ENCODE data around the gene HECTD2.
"Not testable (repeated sequence)": the region's sequence is repeated elsewhere in the genome, so short reads cannot be mapped to it uniquely, and the experiment has no call there.

The HECTD2 gene

GRCh38 chr10:91409869-91410637 lies at the start of gene HECTD2:
HECTD2 (plus strand) TSS chr10:91410344; CDS start chr10:91410439, 95 bp downstream.
- DNase-seq = peak; percentile 74

- no peak for DNase-seq
Observed at GRCh38 chr10:91360461-91360860, 49.7 kb upstream of the HECTD2 start.

- not testable (repeated sequence) for DNase-seq
Observed at GRCh38 chr10:91365519-91365918, 44.6 kb upstream of the HECTD2 start.

- DNase-seq = no peak
Observed at GRCh38 chr10:91366704-91367103, 43.4 kb upstream of the HECTD2 start.

- DNase-seq = no peak
Observed at GRCh38 chr10:91367127-91367531, 43.0 kb upstream of the HECTD2 start.

- DNase-seq = no peak
Observed at GRCh38 chr10:91367558-91367957, 42.6 kb upstream of the HECTD2 start.

- not testable (repeated sequence) for DNase-seq
Observed at GRCh38 chr10:91369978-91370589, 40.1 kb upstream of the HECTD2 start.

- DNase-seq = no peak
Observed at GRCh38 chr10:91374052-91374451, 36.1 kb upstream of the HECTD2 start.

- no peak for DNase-seq
Observed at GRCh38 chr10:91378061-91378460, 32.1 kb upstream of the HECTD2 start.

- no peak for DNase-seq
Observed at GRCh38 chr10:91380873-91381256, 29.3 kb upstream of the HECTD2 start.

- no peak for DNase-seq
Observed at GRCh38 chr10:91381257-91381891, 28.8 kb upstream of the HECTD2 start.

- no peak for DNase-seq
Observed at GRCh38 chr10:91385306-91386085, 24.6 kb upstream of the HECTD2 start.

- peak; percentile 75 for DNase-seq
Observed at GRCh38 chr10:91389636-91390512, 20.3 kb upstream of the HECTD2 start.

- DNase-seq = not testable (repeated sequence)
Observed at GRCh38 chr10:91390513-91390825, 19.7 kb upstream of the HECTD2 start.

- peak; percentile 58 for DNase-seq
Observed at GRCh38 chr10:91391920-91392319, 18.2 kb upstream of the HECTD2 start.

- DNase-seq = no peak
Observed at GRCh38 chr10:91406322-91406721, 3.8 kb upstream of the HECTD2 start.

- DNase-seq = peak; percentile 79
Observed at GRCh38 chr10:91409069-91409868, 875 bp upstream of the HECTD2 start.

GRCh38 chr10:91410638-91411371 lies 661 bp downstream of the HECTD2 start:
- peak; percentile 17 for DNase-seq

- DNase-seq = no peak
Observed at GRCh38 chr10:91411621-91412020, 1.5 kb downstream of the HECTD2 start.

- no peak for DNase-seq
Observed at GRCh38 chr10:91412354-91413087, 2.4 kb downstream of the HECTD2 start.

Data from NCI-H510A treated with DMSO at 0.1 percent for 48 hours (cell line).